ENCODE data around the gene ZBED5. TPM values are rescaled to one million over a fixed set of nuclear protein-coding genes. Genes with fewer than 3 reads are reported as not detected.

The ZBED5 gene
- total and polyA plus RNA-seq, 2 of the 4 experiments (the other 2 are of a cell fraction) = 28.2 to 30.8 TPM

DNA sequence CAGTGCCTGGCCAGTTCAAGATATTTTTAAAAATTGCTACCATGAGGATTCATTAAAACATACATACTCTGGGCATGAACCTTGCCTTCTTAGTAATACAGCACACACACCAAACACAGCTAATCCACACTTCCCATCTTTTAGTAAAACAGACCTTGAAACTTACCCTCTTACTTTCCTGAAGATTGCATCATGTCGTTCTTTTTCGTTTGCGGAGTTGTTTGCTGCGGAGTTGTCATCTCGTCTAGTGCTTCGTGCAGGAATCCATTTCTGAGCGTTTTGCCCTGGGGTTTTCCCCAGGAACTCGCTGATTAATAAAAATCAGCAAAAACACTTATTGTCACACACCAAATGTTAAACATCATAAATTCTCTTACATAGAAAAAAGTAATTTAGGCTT, 52.1 kb downstream of the ZBED5 start:
- in situ Hi-C loops (cut with MboI; ENCODE audit: low sequenced_read_pairs) (no loop called here), dilution Hi-C loops (cut with HindIII; ENCODE audit: low sequenced_read_pairs, unreplicated experiment) (no loop called here), intact Hi-C loops (cut with micrococcal nuclease) (loop anchor here (5.0 kb wide), 1 partner anchor 217 kb away; no protein-coding TSS in a partner anchor)
- Histone ChIP-seq H3K36me3 (ENCODE audit: control insufficient read depth, insufficient read depth, low read length) (peaks cover 52% of the 10 kb centered on the region), H3K4ac (ENCODE audit: low read depth, low read length) (no peak overlapping the region), H3K79me1 (ENCODE audit: low read depth in 1 of 2, low read length in 2 of 2) (peaks cover 32 to 54% of the 10 kb centered on the region in 2 experiments), H3K23ac (ENCODE audit: low read depth, low read length) (no peak overlapping the region), H2AFZ (replicated peaks; ENCODE audit: low read length, poor library complexity) (no peak overlapping the region), H2AK5ac (ENCODE audit: low read depth, low read length) (no peak overlapping the region), H2BK15ac (ENCODE audit: low read depth, low read length) (no peak overlapping the region), H3K4me2 (ENCODE audit: low read depth, low read length) (peak overlapping the region; percentile 47; the same call in 1 of the 2 replicates), H3K4me1 (ENCODE audit: control insufficient read depth, insufficient read depth, low read length) (peaks cover 4% of the 10 kb centered on the region), H3K27me3 (ENCODE audit: control insufficient read depth, insufficient read depth, low read length) (no peaks in the 10 kb centered on the region), H2BK120ac (ENCODE audit: low read depth, low read length) (no peak overlapping the region), H3K18ac (ENCODE audit: low read depth, low read length) (no peak overlapping the region), H3K27ac (ENCODE audit: insufficient read depth, low read length) (no peak overlapping the region), H2BK5ac (ENCODE audit: low read depth, low read length, poor library complexity, severe bottlenecking) (no peak overlapping the region), H3K9me3 (ENCODE audit: control insufficient read depth, insufficient read depth, low read length) (no peaks in the 10 kb centered on the region), H3K56ac (ENCODE audit: extremely low read depth, insufficient read depth, low read length) (no peak overlapping the region), H2BK20ac (ENCODE audit: low read depth, low read length) (no peak overlapping the region), H4K5ac (ENCODE audit: low read depth, low read length) (no peak overlapping the region), H3K14ac (replicated peaks; ENCODE audit: low read depth, low read length) (no peak overlapping the region), H3K4me3 (ENCODE audit: insufficient read depth, low read depth, low read length) (no peak overlapping the region), H4K8ac (ENCODE audit: low read depth in 2 of 2, low read length in 2 of 2) (no peak overlapping the region), H4K91ac (ENCODE audit: insufficient read depth, low read depth, low read length) (no peak overlapping the region), H2AK9ac (replicated peaks; ENCODE audit: low read depth, low read length, poor library complexity) (no peak overlapping the region), H4K20me1 (ENCODE audit: insufficient read depth, low read length) (peaks cover 70% of the 10 kb centered on the region), H3K9ac (ENCODE audit: low read depth, low read length) (no peak overlapping the region), H3K9me1 (ENCODE audit: insufficient read depth, low read length) (no peaks in the 10 kb centered on the region)
- CTCF ChIA-PET = no interaction called here
- peak; percentile 71 for TF ChIP-seq CEBPB (IDR thresholded peaks at IDR 0.05; ENCODE audit: low read depth, low read length)
- TF ChIP-seq RAD21 (IDR thresholded peaks at IDR 0.05; ENCODE audit: low read length) = no peak
- 94% methylated on average over 8 of the region's 8 CpGs; no CpG with 5 or more reads in 1 of the 2 experiments for WGBS, 2 experiments (ENCODE audit: extremely low coverage in 2 of 2, insufficient read length in 1 of 2)
- BruUV-seq (replicated peaks) = no TSS peak
- POLR2A ChIA-PET (ENCODE audit: unreplicated experiment) = interaction anchor here (0.6 kb wide), 1 partner anchor 16 kb away, joined by 26 read pairs; no protein-coding TSS in a partner anchor
- no peak for DNase-seq
- ATAC-seq (ENCODE audit: low read depth) = no peak
